Measurements from ENCODE around the gene CDK6.

- TF ChIP-seq, protein P1, sequence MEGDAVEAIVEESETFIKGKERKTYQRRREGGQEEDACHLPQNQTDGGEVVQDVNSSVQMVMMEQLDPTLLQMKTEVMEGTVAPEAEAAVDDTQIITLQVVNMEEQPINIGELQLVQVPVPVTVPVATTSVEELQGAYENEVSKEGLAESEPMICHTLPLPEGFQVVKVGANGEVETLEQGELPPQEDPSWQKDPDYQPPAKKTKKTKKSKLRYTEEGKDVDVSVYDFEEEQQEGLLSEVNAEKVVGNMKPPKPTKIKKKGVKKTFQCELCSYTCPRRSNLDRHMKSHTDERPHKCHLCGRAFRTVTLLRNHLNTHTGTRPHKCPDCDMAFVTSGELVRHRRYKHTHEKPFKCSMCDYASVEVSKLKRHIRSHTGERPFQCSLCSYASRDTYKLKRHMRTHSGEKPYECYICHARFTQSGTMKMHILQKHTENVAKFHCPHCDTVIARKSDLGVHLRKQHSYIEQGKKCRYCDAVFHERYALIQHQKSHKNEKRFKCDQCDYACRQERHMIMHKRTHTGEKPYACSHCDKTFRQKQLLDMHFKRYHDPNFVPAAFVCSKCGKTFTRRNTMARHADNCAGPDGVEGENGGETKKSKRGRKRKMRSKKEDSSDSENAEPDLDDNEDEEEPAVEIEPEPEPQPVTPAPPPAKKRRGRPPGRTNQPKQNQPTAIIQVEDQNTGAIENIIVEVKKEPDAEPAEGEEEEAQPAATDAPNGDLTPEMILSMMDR (optimal IDR thresholded peaks at IDR 0.05 in 1 of 3, IDR thresholded peaks at IDR 0.05 in 1 of 3, conservative IDR thresholded peaks at IDR 0.05 in 1 of 3; ENCODE audit: extremely low read depth in 1 of 3, insufficient read depth in 2 of 3, low read length in 3 of 3) = no peak
- no peak for TF ChIP-seq EZH2 (IDR thresholded peaks at IDR 0.05; ENCODE audit: low read length)
Observed at GRCh38 chr7:92729172-92729571, 107.2 kb downstream of the CDK6 start.

Measured in keratinocyte (primary cell).